Brain microvascular endothelial cell (primary cell): ENCODE measurements around the gene EYA2.
"Not testable (repeated sequence)": the region's sequence is repeated elsewhere in the genome, so short reads cannot be mapped to it uniquely, and the experiment has no call there.

Source experiments
- DNase-seq: peaks from one replicate; pipeline ENCODE4 v3.0.0-alpha.2; 2020
- H3K27ac ChIP-seq: fragments of 250-450 bp; sonication (Bioruptor Pico); 2 replicates; pipeline ENCODE4 v1.5.1; 2020; ENCODE audit warnings: mild to moderate bottlenecking, moderate library complexity
- H3K27me3 ChIP-seq: fragments of 250-450 bp; sonication (Bioruptor Pico); replicated peaks from 2 replicates; pipeline ENCODE4 v1.5.1; 2020; ENCODE audit warnings: mild to moderate bottlenecking
- H3K36me3 ChIP-seq: fragments of 250-450 bp; sonication (Bioruptor Pico); replicated peaks from 2 replicates; pipeline ENCODE4 v1.5.1; 2020; ENCODE audit warnings: mild to moderate bottlenecking
- H3K4me3 ChIP-seq: 2 replicates; pipeline ENCODE4 v1.5.1; 2011; ENCODE audit warnings: low read depth, mild to moderate bottlenecking, control low read depth, low read length, moderate library complexity
- CTCF ChIP-seq: IDR thresholded peaks from 2 replicates; pipeline ENCODE4 v1.5.1; 2011; ENCODE audit warnings: low read depth, mild to moderate bottlenecking, moderate library complexity, low read length, control low read depth, inconsistent platforms; ENCODE audit errors: missing control alignments
- in situ Hi-C: cut with HindIII; loops from 2 replicates; pipeline ENCODE4 v1.10.0; 2017; ENCODE audit warnings: low sequenced_read_pairs, low pct_ligation_motif_present

Gene EYA2

GRCh38 chr20:46928580-46929132, 34.0 kb downstream of the EYA2 start:
- Histone ChIP-seq H3K4me3 (no peak overlapping the region), H3K36me3 (no peaks in the 10 kb centered on the region), H3K27me3 (peaks cover 27% of the 10 kb centered on the region), H3K27ac (no peak overlapping the region)
- DNase-seq: no peak
- no peak for TF ChIP-seq CTCF
- in situ Hi-C loops: no loop called here

GRCh38 chr20:46929902-46930301, 35.3 kb downstream of the EYA2 start:
- in situ Hi-C loops: no loop called here
- Histone ChIP-seq H3K27me3 (peaks cover 27% of the 10 kb centered on the region), H3K36me3 (no peaks in the 10 kb centered on the region), H3K27ac (no peak overlapping the region), H3K4me3 (no peak overlapping the region)
- DNase-seq: no peak
- TF ChIP-seq CTCF: no peak

GRCh38 chr20:46930640-46931339, 36.1 kb downstream of the EYA2 start:
- TF ChIP-seq CTCF: no peak
- Histone ChIP-seq H3K27me3 (peaks cover 27% of the 10 kb centered on the region), H3K27ac (no peak overlapping the region), H3K36me3 (no peaks in the 10 kb centered on the region), H3K4me3 (no peak overlapping the region)
- no peak for DNase-seq
- in situ Hi-C loops: no loop called here

- Histone ChIP-seq H3K4me3 (no peak overlapping the region), H3K27me3 (peaks cover 27% of the 10 kb centered on the region), H3K36me3 (no peaks in the 10 kb centered on the region), H3K27ac (no peak overlapping the region)
- no peak for TF ChIP-seq CTCF
- in situ Hi-C loops: no loop called here
- no peak for DNase-seq
These were observed 37.1 kb downstream of the EYA2 start for GRCh38 chr20:46931699-46932098.

- DNase-seq, in situ Hi-C loops, H3K27ac ChIP-seq, H3K4me3 ChIP-seq, H3K36me3 ChIP-seq: not testable (repeated sequence)
- peaks cover 29% of the 10 kb centered on the region for H3K27me3 ChIP-seq
These were observed 37.8 kb downstream of the EYA2 start for GRCh38 chr20:46932439-46932838.

- no peak for TF ChIP-seq CTCF
- no peaks in the 10 kb centered on the region for H3K36me3 ChIP-seq
- H3K27me3 ChIP-seq: peaks cover 27% of the 10 kb centered on the region
- in situ Hi-C loops: no loop called here
- H3K27ac ChIP-seq: no peak overlapping the region
- H3K4me3 ChIP-seq: no peak overlapping the region
- no peak for DNase-seq
These were observed 38.5 kb downstream of the EYA2 start for GRCh38 chr20:46933150-46933549.
